Measurements from ENCODE around the gene NBAS. TPM values are rescaled to one million over a fixed set of nuclear protein-coding genes. Genes with fewer than 3 reads are reported as not detected.

The NBAS gene
- total and polyA plus RNA-seq, 9 of the 15 experiments (the other 6 are each of a cell fraction or from before 2014, with no cell fraction given) = 15.3 to 94.4 (median 69.9) TPM

DNA sequence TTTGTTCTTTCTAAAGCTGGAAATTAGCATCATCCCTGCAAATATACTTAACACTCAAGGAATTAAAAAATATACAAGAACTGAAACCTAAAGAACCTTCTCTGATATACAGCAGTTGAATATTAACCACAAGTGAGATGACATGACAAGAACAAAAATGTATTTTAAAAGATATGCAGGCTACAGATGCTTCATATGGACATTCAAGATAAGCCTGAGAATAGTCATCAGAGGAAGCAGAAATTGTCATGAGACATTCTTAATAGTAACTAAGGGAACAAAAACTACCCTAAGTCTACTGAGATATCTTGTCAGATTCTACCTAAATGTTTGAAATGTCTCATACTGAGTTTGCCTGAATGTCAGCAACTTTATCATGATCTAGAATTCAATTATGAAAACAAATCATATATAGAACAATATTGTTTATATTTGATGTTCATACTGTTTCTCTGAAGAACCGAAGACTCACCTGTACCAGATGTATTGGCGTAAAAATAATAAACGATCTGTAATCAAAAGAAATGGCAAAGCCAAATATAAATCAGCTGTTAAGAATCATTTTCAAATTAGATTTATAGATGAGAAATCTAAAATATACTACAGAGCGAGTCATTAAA, 4.7 kb downstream of the NBAS start (continued):
- TF ChIP-seq BRCA1 (IDR thresholded peaks at IDR 0.05) (no peak), BRCA1 (CRISPR knock-in tag; IDR thresholded peaks at IDR 0.05) (no peak), RFX5 (IDR thresholded peaks at IDR 0.05; ENCODE audit: low read depth, low read length) (no peak), HLTF (IDR thresholded peaks at IDR 0.05) (no peak), ETV6 (IDR thresholded peaks at IDR 0.05; ENCODE audit: borderline replicate concordance in 1 of 2, low read depth in 2 of 2, low read length in 1 of 2) (peak in 1 of 2 experiments; percentile 46; a peak in 1 of 4 replicates), ETV6 (CRISPR knock-in tag; IDR thresholded peaks at IDR 0.05; ENCODE audit: borderline replicate concordance) (no peak), PTRF (tag; IDR thresholded peaks at IDR 0.05) (no peak), SIRT6 (IDR thresholded peaks at IDR 0.05; ENCODE audit: low read depth, low read length) (no peak), BRD9 (IDR thresholded peaks at IDR 0.05; ENCODE audit: low read depth, partially characterized antibody) (no peak), TOE1 (IDR thresholded peaks at IDR 0.05; ENCODE audit: borderline replicate concordance) (peak; percentile 69; the same call in 1 of the 2 replicates), TOE1 (CRISPR knock-in tag; IDR thresholded peaks at IDR 0.05; ENCODE audit: borderline replicate concordance, low read depth) (no peak), RUNX1 (IDR thresholded peaks at IDR 0.05; ENCODE audit: low read depth) (no peak)
- TF ChIP-seq, protein P1, sequence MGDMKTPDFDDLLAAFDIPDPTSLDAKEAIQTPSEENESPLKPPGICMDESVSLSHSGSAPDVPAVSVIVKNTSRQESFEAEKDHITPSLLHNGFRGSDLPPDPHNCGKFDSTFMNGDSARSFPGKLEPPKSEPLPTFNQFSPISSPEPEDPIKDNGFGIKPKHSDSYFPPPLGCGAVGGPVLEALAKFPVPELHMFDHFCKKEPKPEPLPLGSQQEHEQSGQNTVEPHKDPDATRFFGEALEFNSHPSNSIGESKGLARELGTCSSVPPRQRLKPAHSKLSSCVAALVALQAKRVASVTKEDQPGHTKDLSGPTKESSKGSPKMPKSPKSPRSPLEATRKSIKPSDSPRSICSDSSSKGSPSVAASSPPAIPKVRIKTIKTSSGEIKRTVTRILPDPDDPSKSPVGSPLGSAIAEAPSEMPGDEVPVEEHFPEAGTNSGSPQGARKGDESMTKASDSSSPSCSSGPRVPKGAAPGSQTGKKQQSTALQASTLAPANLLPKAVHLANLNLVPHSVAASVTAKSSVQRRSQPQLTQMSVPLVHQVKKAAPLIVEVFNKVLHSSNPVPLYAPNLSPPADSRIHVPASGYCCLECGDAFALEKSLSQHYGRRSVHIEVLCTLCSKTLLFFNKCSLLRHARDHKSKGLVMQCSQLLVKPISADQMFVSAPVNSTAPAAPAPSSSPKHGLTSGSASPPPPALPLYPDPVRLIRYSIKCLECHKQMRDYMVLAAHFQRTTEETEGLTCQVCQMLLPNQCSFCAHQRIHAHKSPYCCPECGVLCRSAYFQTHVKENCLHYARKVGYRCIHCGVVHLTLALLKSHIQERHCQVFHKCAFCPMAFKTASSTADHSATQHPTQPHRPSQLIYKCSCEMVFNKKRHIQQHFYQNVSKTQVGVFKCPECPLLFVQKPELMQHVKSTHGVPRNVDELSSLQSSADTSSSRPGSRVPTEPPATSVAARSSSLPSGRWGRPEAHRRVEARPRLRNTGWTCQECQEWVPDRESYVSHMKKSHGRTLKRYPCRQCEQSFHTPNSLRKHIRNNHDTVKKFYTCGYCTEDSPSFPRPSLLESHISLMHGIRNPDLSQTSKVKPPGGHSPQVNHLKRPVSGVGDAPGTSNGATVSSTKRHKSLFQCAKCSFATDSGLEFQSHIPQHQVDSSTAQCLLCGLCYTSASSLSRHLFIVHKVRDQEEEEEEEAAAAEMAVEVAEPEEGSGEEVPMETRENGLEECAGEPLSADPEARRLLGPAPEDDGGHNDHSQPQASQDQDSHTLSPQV (IDR thresholded peaks at IDR 0.05) = no peak
- TF ChIP-seq, protein P2, sequence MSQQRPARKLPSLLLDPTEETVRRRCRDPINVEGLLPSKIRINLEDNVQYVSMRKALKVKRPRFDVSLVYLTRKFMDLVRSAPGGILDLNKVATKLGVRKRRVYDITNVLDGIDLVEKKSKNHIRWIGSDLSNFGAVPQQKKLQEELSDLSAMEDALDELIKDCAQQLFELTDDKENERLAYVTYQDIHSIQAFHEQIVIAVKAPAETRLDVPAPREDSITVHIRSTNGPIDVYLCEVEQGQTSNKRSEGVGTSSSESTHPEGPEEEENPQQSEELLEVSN (IDR thresholded peaks at IDR 0.05; ENCODE audit: borderline replicate concordance in 1 of 2, extremely low read depth in 1 of 2, insufficient read depth in 1 of 2, insufficient read length in 1 of 2, low read depth in 1 of 2, low read length in 1 of 2, poor library complexity in 1 of 2, severe bottlenecking in 1 of 2) = no peak
- TF ChIP-seq, protein P3, sequence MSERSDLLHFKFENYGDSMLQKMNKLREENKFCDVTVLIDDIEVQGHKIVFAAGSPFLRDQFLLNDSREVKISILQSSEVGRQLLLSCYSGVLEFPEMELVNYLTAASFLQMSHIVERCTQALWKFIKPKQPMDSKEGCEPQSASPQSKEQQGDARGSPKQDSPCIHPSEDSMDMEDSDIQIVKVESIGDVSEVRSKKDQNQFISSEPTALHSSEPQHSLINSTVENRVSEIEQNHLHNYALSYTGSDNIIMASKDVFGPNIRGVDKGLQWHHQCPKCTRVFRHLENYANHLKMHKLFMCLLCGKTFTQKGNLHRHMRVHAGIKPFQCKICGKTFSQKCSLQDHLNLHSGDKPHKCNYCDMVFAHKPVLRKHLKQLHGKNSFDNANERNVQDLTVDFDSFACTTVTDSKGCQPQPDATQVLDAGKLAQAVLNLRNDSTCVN (CRISPR knock-in tag; IDR thresholded peaks at IDR 0.05) = no peak
- TF ChIP-seq, protein P4, sequence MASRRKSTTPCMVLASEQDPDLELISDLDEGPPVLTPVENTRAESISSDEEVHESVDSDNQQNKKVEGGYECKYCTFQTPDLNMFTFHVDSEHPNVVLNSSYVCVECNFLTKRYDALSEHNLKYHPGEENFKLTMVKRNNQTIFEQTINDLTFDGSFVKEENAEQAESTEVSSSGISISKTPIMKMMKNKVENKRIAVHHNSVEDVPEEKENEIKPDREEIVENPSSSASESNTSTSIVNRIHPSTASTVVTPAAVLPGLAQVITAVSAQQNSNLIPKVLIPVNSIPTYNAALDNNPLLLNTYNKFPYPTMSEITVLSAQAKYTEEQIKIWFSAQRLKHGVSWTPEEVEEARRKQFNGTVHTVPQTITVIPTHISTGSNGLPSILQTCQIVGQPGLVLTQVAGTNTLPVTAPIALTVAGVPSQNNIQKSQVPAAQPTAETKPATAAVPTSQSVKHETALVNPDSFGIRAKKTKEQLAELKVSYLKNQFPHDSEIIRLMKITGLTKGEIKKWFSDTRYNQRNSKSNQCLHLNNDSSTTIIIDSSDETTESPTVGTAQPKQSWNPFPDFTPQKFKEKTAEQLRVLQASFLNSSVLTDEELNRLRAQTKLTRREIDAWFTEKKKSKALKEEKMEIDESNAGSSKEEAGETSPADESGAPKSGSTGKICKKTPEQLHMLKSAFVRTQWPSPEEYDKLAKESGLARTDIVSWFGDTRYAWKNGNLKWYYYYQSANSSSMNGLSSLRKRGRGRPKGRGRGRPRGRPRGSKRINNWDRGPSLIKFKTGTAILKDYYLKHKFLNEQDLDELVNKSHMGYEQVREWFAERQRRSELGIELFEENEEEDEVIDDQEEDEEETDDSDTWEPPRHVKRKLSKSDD (conservative IDR thresholded peaks at IDR 0.05; ENCODE audit: low read length) = no peak
- TF ChIP-seq, protein P5, sequence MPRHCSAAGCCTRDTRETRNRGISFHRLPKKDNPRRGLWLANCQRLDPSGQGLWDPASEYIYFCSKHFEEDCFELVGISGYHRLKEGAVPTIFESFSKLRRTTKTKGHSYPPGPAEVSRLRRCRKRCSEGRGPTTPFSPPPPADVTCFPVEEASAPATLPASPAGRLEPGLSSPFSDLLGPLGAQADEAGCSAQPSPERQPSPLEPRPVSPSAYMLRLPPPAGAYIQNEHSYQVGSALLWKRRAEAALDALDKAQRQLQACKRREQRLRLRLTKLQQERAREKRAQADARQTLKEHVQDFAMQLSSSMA (CRISPR knock-in tag; IDR thresholded peaks at IDR 0.05) = no peak

All from K562 (cell line).